A549 (cell line): ENCODE measurements around the gene TLE1. TPM values are rescaled to one million over a fixed set of nuclear protein-coding genes. Genes with fewer than 3 reads are reported as not detected.

Experiments used
- ATAC-seq, 2 experiments: fragments of 200-7000 bp in 1 of 2; fragments of >200 bp in 1 of 2; cut with Nextera tagmentation in 1 of 2; cut with Tn5 transposase in 1 of 2; 3 replicates each; pipeline versions ENCODE4 v1.8.0 to v1.9.1; 2018 to 2020; ENCODE audit warnings: mild to moderate bottlenecking in 1 of 2, moderate library complexity in 1 of 2
- CTCF ChIA-PET: fragments of 300-600 bp; sonication (Branson Sonifier 250); formaldehyde crosslinking; extraction: SDS; loops from one replicate; lab custom pipeline; 2021; ENCODE audit warnings: antibody characterized with exemption, inconsistent platforms; lab: Yijun Ruan, JAX
- POLR2A ChIA-PET: fragments of 350-600 bp; formaldehyde crosslinking; extraction: SDS; loops from one replicate; lab custom pipeline; 2021; ENCODE audit warnings: antibody characterized with exemption, inconsistent platforms; lab: Yijun Ruan, JAX
- DNase-seq, 2 experiments: peaks; one replicate each; pipeline versions ENCODE4 v3.0.0 to v3.0.0-alpha.2; 2011 to 2016; ENCODE audit warnings: low read depth in 1 of 2, low spot score in 1 of 2
- FAIRE-seq: peaks from 2 replicates; lab custom pipeline; 2011; peaks lifted over from hg19 to GRCh38; lab: Jason Lieb, UNC
- H3K27ac ChIP-seq, 2 experiments: fragments of >200 bp; sonication (Bioruptor Twin); formaldehyde crosslinking; 3 replicates each; pipeline ENCODE4 v1.5.1; 2016 to 2017
- H3K4me1 ChIP-seq: fragments of >200 bp; sonication (Bioruptor Twin); formaldehyde crosslinking; 3 replicates; pipeline ENCODE4 v1.6.1; 2016
- H3K4me2 ChIP-seq: fragments of >200 bp; sonication (Bioruptor Twin); formaldehyde crosslinking; 3 replicates; pipeline ENCODE4 v1.6.1; 2016
- H3K4me3 ChIP-seq: fragments of >200 bp; sonication (Bioruptor Twin); formaldehyde crosslinking; 3 replicates; pipeline ENCODE4 v1.5.1; 2016
- H3K9me3 ChIP-seq: fragments of >200 bp; sonication (Bioruptor Twin); formaldehyde crosslinking; 3 replicates; pipeline ENCODE4 v1.6.1; 2016
- CBX2 ChIP-seq: fragments of 200-600 bp; sonication (generic); IDR thresholded peaks from 2 replicates; pipeline ENCODE4 v1.6.1; 2016; ENCODE audit warnings: low read depth, mild to moderate bottlenecking, borderline replicate concordance
- CTCF ChIP-seq: fragments of >200 bp; sonication (Bioruptor Twin); formaldehyde crosslinking; IDR thresholded peaks from 3 replicates; pipeline ENCODE4 v1.5.1; 2016
- E2F6 ChIP-seq: IDR thresholded peaks from 2 replicates; pipeline ENCODE4 v1.6.1; 2012; ENCODE audit warnings: low read depth, borderline replicate concordance
- EHF ChIP-seq: fragments of 250-450 bp; sonication (Bioruptor Pico); IDR thresholded peaks from 2 replicates; pipeline ENCODE4 v1.5.0; 2020; ENCODE audit warnings: mild to moderate bottlenecking
- EHMT2 ChIP-seq: fragments of 200-600 bp; sonication (generic); IDR thresholded peaks from 2 replicates; pipeline ENCODE4 v1.6.1; 2016; ENCODE audit warnings: antibody characterized with exemption, low read depth, mild to moderate bottlenecking, moderate library complexity
- EP300 ChIP-seq, 2 experiments: fragments of >200 bp; sonication (Bioruptor Twin); formaldehyde crosslinking; IDR thresholded peaks; 2 replicates in 1 of 2; 3 replicates in 1 of 2; pipeline ENCODE4 v1.6.1; 2016 to 2017
- HDAC2 ChIP-seq: fragments of 200-600 bp; sonication (generic); IDR thresholded peaks from 2 replicates; pipeline ENCODE4 v1.6.1; 2016
- HEYL ChIP-seq: fragments of 250-450 bp; sonication (Bioruptor Pico); IDR thresholded peaks from 2 replicates; pipeline ENCODE4 v1.8.0; 2021; ENCODE audit warnings: mild to moderate bottlenecking, moderate library complexity
- HOXA7 ChIP-seq: fragments of 250-450 bp; sonication (Bioruptor Pico); IDR thresholded peaks from 2 replicates; pipeline ENCODE4 v1.5.0; 2020; ENCODE audit warnings: mild to moderate bottlenecking, moderate library complexity
- HOXB13 ChIP-seq: fragments of 250-450 bp; sonication (Bioruptor Pico); IDR thresholded peaks from 2 replicates; pipeline ENCODE4 v1.5.0; 2020; ENCODE audit warnings: low read depth, mild to moderate bottlenecking, moderate library complexity
- JUNB ChIP-seq: fragments of >200 bp; sonication (Bioruptor Twin); formaldehyde crosslinking; IDR thresholded peaks from 2 replicates; pipeline ENCODE4 v1.6.1; 2016
- KDM1A ChIP-seq: fragments of 200-600 bp; sonication (generic); IDR thresholded peaks from 2 replicates; pipeline ENCODE4 v1.6.1; 2016; ENCODE audit warnings: low read depth, mild to moderate bottlenecking
- MYC ChIP-seq: IDR thresholded peaks from 2 replicates; pipeline ENCODE4 v1.6.1; 2012; ENCODE audit warnings: mild to moderate bottlenecking, inconsistent platforms, low read length, improper control_type of control experiment, borderline replicate concordance
- PBX3 ChIP-seq: IDR thresholded peaks from 2 replicates; pipeline ENCODE4 v1.6.1; 2012
- POLR2A ChIP-seq: IDR thresholded peaks from 2 replicates; pipeline ENCODE4 v1.6.1; 2012; ENCODE audit warnings: mild to moderate bottlenecking, low read length
- RAD21 ChIP-seq, 2 experiments: fragments of >200 bp in 1 of 2; sonication (Bioruptor Twin) in 1 of 2; formaldehyde crosslinking in 1 of 2; IDR thresholded peaks in 1 of 2; conservative IDR thresholded peaks in 1 of 2; 2 replicates in 1 of 2; 3 replicates in 1 of 2; pipeline ENCODE4 v1.6.1; 2012 to 2018; ENCODE audit warnings: inconsistent platforms in 1 of 2
- REST ChIP-seq: fragments of 200-600 bp; sonication (generic); IDR thresholded peaks from 2 replicates; pipeline ENCODE4 v1.6.1; 2016; ENCODE audit warnings: antibody characterized with exemption, mild to moderate bottlenecking, moderate library complexity
- SMC3 ChIP-seq: fragments of >200 bp; sonication (Bioruptor Twin); formaldehyde crosslinking; IDR thresholded peaks from 3 replicates; pipeline ENCODE4 v1.6.1; 2018; ENCODE audit warnings: inconsistent platforms
- TP53 ChIP-seq: fragments of 250-450 bp; sonication (Bioruptor Pico); IDR thresholded peaks from 2 replicates; pipeline ENCODE4 v1.5.0; 2021; ENCODE audit warnings: mild to moderate bottlenecking, moderate library complexity
- USF2 ChIP-seq: fragments of 450-650 bp; IDR thresholded peaks from 2 replicates; pipeline ENCODE4 v1.6.1; 2014; ENCODE audit warnings: antibody characterized with exemption
- ZNF302 ChIP-seq: fragments of 250-450 bp; sonication (Bioruptor Pico); IDR thresholded peaks from 2 replicates; pipeline ENCODE4 v1.9.0; 2021; ENCODE audit warnings: inconsistent platforms, mild to moderate bottlenecking, moderate library complexity
- WGBS: methylation state at CpG from one replicate; pipeline ENCODE4 v1.1.6; 2017; ENCODE audit errors: missing lambda C conversion rate; 5-methylcytosine and 5-hydroxymethylcytosine counted together
- polyA plus RNA-seq, 4 experiments: library from polyadenylated mRNA; depleted of rRNA in 3 of 4; stranded (reverse); fragments of >200 nt; fragmentation: RNase III in 1 of 4; extraction: RNeasy Plus Mini Kit Qiagen cat#74134 plus additional on column Dnase treatment in 1 of 4; gene quantifications; 2 replicates in 3 of 4; 3 replicates in 1 of 4; pipeline ENCODE4 v1.2.3, GENCODE V29; 2011 to 2017

Gene TLE1
- polyA plus RNA-seq, 2 of the 4 experiments (the other 2 are of a cell fraction): 45.8 to 117 TPM

GRCh38 chr9:81542118-81542889, 147.0 kb downstream of the TLE1 start:
- ChIA-PET CTCF (interaction anchor here (0.9 kb wide), 1 partner anchor 10 kb away, joined by 3 read pairs; no protein-coding TSS in a partner anchor), POLR2A (no interaction called here)
- ATAC-seq: no peak; a peak in 1 of 6 replicates

DNA sequence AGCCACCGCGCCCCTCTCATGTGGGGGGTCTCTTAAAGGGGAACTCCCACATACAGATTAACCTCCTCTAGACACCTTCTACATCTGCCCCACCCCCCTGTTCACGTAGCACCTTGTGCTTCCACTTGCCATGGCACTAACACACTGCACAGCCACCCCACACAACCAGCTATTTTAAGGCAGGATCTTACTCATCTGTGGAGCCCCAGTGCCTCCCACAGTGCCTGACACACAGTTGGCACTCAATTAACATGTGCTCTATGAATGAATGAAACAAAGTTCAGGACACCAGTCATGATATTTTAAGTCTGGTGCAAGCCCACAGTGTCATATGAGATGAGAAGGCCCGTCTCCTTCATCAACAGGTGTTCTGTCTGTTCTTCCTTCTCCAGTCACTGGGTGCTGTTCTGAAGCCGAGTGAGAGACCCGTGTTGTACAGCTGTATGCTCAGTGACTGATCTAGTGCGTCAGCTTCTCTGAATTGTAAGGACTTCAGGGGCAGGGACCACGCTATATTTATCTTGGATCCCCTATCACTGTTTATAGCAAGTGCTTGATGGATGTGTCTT, 149.1 kb downstream of the TLE1 start:
- no peak for TF ChIP-seq POLR2A
- TF ChIP-seq EHF: no peak
- no peak for TF ChIP-seq HOXA7 (CRISPR knock-in tag)
- no peak for TF ChIP-seq E2F6
- TF ChIP-seq TP53 (CRISPR knock-in tag): no peak
- TF ChIP-seq REST: no peak
- no peak overlapping the region for H3K4me3 ChIP-seq
- no peak overlapping the region for H3K4me2 ChIP-seq
- ChIA-PET POLR2A (no interaction called here), CTCF (interaction anchor here (0.8 kb wide), 1 partner anchor 22 kb away, joined by 3 read pairs; no protein-coding TSS in a partner anchor)
- no peak for ATAC-seq
- peaks cover 31% of the 10 kb centered on the region for H3K4me1 ChIP-seq
- peaks cover 9% of the 10 kb centered on the region; the same call in 2 of the 3 replicates for H3K9me3 ChIP-seq
- 93% methylated on average over 8 of the region's 8 CpGs for WGBS
- peak overlapping the region; percentile 14 to 91; a peak in 3 of 6 replicates for H3K27ac ChIP-seq
- DNase-seq: no peak
- FAIRE-seq: no peak

More at GRCh38 chr9:81542118-81542889, 147.0 kb downstream of the TLE1 start:
- peaks cover 31% of the 10 kb centered on the region for H3K4me1 ChIP-seq
- no peak overlapping the region for H3K4me3 ChIP-seq
- 84% methylated on average over 6 of the region's 6 CpGs for WGBS
- no peak for TF ChIP-seq USF2
- TF ChIP-seq PBX3: no peak
- TF ChIP-seq CTCF: no peak
- TF ChIP-seq, all 56 proteins: peak for 0
- DNase-seq (no peak), FAIRE-seq (no peak)
- H3K27ac ChIP-seq: peak overlapping the region; percentile 31 to 91; a peak in 4 of 6 replicates
- peaks cover 5% of the 10 kb centered on the region; the same call in 1 of the 3 replicates for H3K9me3 ChIP-seq
- H3K4me2 ChIP-seq: no peak overlapping the region

DNA sequence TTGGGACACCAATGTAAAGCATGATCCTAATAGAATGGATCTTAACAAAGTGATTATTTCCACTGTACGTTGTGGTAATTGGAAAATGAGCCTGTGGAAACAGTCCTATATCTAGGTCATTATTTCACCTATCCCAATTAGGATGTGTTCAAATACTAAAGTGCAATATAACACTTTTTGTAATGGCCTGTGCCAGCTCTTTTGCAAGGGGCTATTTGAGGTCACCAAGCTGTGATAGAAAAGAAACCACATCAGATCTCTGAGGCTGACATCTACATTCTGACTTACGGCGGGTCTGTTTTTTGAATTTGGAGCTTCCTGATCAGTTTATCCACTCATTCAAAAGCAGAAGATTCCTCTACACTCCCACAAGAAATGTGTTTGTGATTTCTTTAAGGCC, 150.0 kb downstream of the TLE1 start:
- CTCF ChIA-PET: interaction anchor here (1.3 kb wide), 1 partner anchor 46 kb away, joined by 3 read pairs; no protein-coding TSS in a partner anchor
- no peak for TF ChIP-seq CBX2
- no peak for TF ChIP-seq EHMT2
- TF ChIP-seq HDAC2: no peak
- no peak for TF ChIP-seq EP300 (IDR thresholded peaks at IDR 0.05)
- TF ChIP-seq KDM1A: no peak
- TF ChIP-seq HEYL: no peak
- TF ChIP-seq ZNF302 (CRISPR knock-in tag): no peak
- TF ChIP-seq JUNB: no peak
- no peak for TF ChIP-seq SMC3
- no peak for TF ChIP-seq CTCF
- no peak for TF ChIP-seq HOXB13
- no peak for TF ChIP-seq RAD21 (conservative IDR thresholded peaks at IDR 0.05 in 1 of 2, IDR thresholded peaks at IDR 0.05 in 1 of 2)
- TF ChIP-seq MYC: no peak

More for the DNA sequence above, 150.0 kb downstream of the TLE1 start:
- ATAC-seq (no peak), DNase-seq (no peak), FAIRE-seq (no peak)
- POLR2A ChIA-PET: no interaction called here
- no peak overlapping the region for H3K4me2 ChIP-seq
- H3K4me3 ChIP-seq: no peak overlapping the region
- peaks cover 9% of the 10 kb centered on the region; the same call in 2 of the 3 replicates for H3K9me3 ChIP-seq
- 94% methylated on average over 3 of the region's 3 CpGs for WGBS
- H3K4me1 ChIP-seq: peaks cover 40% of the 10 kb centered on the region
- peak overlapping the region; percentile 89 to 91; a peak in 4 of 6 replicates for H3K27ac ChIP-seq
